PC-9 (cell line): ENCODE data around the gene ZFYVE16. TPM values are rescaled to one million over a fixed set of nuclear protein-coding genes. Genes with fewer than 3 reads are reported as not detected.

ENCODE experiments used
- BruUV-seq: library from RNA; stranded (reverse); fragments of 400-500 nt; replicated peaks from 2 replicates; lab custom pipeline; 2021; lab: Mats Ljungman, UMichigan
- CTCF ChIA-PET: fragments of 300-600 bp; sonication (Branson Sonifier 250); formaldehyde crosslinking; loops from one replicate; lab custom pipeline; 2022; ENCODE audit warnings: antibody characterized with exemption; lab: Charles Lee
- POLR2A ChIA-PET: fragments of 300-600 bp; sonication (Branson Sonifier 250); formaldehyde crosslinking; loops from one replicate; lab custom pipeline; 2022; ENCODE audit warnings: antibody characterized with exemption; ENCODE audit not compliant: unreplicated experiment; lab: Charles Lee
- DNase-seq, 2 experiments: peaks; one replicate each; pipeline versions ENCODE4 v3.0.0 to v3.0.0-alpha.2; 2015 to 2022; ENCODE audit warnings: mixed read lengths in 1 of 2
- H2AFZ ChIP-seq: fragments of 200-600 bp; sonication (generic); 2 replicates; pipeline ENCODE4 v1.8.1; 2017; ENCODE audit warnings: antibody characterized with exemption
- H3F3A ChIP-seq: fragments of 200-600 bp; sonication (generic); 2 replicates; pipeline ENCODE4 v1.8.1; 2017; ENCODE audit warnings: antibody characterized with exemption, mild to moderate bottlenecking, low read depth; ENCODE audit not compliant: insufficient read depth
- H3K27ac ChIP-seq: fragments of 200-600 bp; sonication (generic); 2 replicates; pipeline ENCODE4 v1.6.1; 2016; ENCODE audit warnings: mixed run types
- H3K27me3 ChIP-seq: fragments of 200-600 bp; sonication (generic); 2 replicates; pipeline ENCODE4 v1.6.1; 2016; ENCODE audit warnings: low read depth, mixed run types; ENCODE audit not compliant: insufficient read depth
- H3K36me3 ChIP-seq: fragments of 200-600 bp; sonication (generic); 2 replicates; pipeline ENCODE4 v1.6.1; 2016; ENCODE audit warnings: low read depth, mixed run types
- H3K4me1 ChIP-seq: fragments of 200-600 bp; sonication (generic); replicated peaks from 2 replicates; pipeline ENCODE4 v1.6.1; 2016; ENCODE audit warnings: mixed run types; ENCODE audit not compliant: insufficient read depth
- H3K4me2 ChIP-seq: fragments of 200-600 bp; sonication (generic); 2 replicates; pipeline ENCODE4 v1.6.1; 2017; ENCODE audit warnings: mixed run types
- H3K4me3 ChIP-seq: fragments of 200-600 bp; sonication (generic); 2 replicates; pipeline ENCODE4 v1.6.1; 2016; ENCODE audit warnings: mixed run types
- H3K79me2 ChIP-seq: fragments of 200-600 bp; sonication (generic); 2 replicates; pipeline ENCODE4 v1.6.1; 2017; ENCODE audit warnings: low read depth, mixed run types
- H3K9me2 ChIP-seq: fragments of 200-600 bp; sonication (generic); 2 replicates; pipeline ENCODE4 v1.8.1; 2017; ENCODE audit warnings: mild to moderate bottlenecking; ENCODE audit not compliant: insufficient read depth
- H3K9me3 ChIP-seq: fragments of 200-600 bp; sonication (generic); 2 replicates; pipeline ENCODE4 v1.8.1; 2016; ENCODE audit warnings: low read depth; ENCODE audit not compliant: insufficient read depth
- H4K20me1 ChIP-seq: fragments of 200-600 bp; sonication (generic); 2 replicates; pipeline ENCODE4 v1.8.1; 2017; ENCODE audit not compliant: insufficient read depth
- EZH2 ChIP-seq: fragments of 200-600 bp; sonication (generic); IDR thresholded peaks from 2 replicates; pipeline ENCODE4 v1.8.0; 2017; ENCODE audit warnings: antibody characterized with exemption, low read depth
- intact Hi-C: fragments of 100-400 bp; cut with micrococcal nuclease; formaldehyde crosslinking; loops from one replicate; pipeline ENCODE4 v1.10.0; 2022; ENCODE audit not compliant: unreplicated experiment
- total RNA-seq: library from RNA; stranded (reverse); gene quantifications from 2 replicates; pipeline ENCODE4 v1.2.3, GENCODE V29; 2021
- TF ChIP-seq, protein P1 (sequence below): fragments of 200-600 bp; sonication (generic); conservative IDR thresholded peaks from 2 replicates; pipeline ENCODE4 v1.6.1; 2017; ENCODE audit warnings: mixed run types, antibody characterized with exemption, mild to moderate bottlenecking, moderate library complexity

The ZFYVE16 gene
- total RNA-seq, 1 experiment from 2014 or later: 27.7 TPM

DNA sequence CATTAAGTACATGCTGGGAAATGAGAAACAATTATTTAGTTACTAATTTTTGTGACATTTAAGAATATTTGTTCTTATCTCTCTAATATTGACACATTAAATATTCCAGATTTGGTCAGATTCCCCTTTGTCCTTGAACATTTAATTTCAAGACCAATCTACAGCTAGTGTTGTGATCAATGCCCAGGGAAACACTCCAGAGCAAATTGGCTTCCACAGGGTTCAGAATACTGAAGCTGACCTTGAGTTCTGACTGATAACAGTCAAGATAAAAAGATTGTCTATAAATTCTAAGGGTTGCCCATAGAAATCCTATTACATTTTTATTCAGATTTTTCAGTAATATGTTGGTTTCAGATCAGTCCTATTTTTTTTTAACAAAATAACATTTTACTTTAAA, 31.3 kb downstream of the ZFYVE16 start:
- no peaks in the 10 kb centered on the region for H3K4me1 ChIP-seq
- DNase-seq: no peak
- intact Hi-C loops: no loop called here
- H3K9me3 ChIP-seq: no peaks in the 10 kb centered on the region
- TF ChIP-seq, protein P1, sequence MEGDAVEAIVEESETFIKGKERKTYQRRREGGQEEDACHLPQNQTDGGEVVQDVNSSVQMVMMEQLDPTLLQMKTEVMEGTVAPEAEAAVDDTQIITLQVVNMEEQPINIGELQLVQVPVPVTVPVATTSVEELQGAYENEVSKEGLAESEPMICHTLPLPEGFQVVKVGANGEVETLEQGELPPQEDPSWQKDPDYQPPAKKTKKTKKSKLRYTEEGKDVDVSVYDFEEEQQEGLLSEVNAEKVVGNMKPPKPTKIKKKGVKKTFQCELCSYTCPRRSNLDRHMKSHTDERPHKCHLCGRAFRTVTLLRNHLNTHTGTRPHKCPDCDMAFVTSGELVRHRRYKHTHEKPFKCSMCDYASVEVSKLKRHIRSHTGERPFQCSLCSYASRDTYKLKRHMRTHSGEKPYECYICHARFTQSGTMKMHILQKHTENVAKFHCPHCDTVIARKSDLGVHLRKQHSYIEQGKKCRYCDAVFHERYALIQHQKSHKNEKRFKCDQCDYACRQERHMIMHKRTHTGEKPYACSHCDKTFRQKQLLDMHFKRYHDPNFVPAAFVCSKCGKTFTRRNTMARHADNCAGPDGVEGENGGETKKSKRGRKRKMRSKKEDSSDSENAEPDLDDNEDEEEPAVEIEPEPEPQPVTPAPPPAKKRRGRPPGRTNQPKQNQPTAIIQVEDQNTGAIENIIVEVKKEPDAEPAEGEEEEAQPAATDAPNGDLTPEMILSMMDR: no peak
- no peak for TF ChIP-seq EZH2
- no peak overlapping the region for H3K4me2 ChIP-seq
- no peak overlapping the region for H3K4me3 ChIP-seq
- CTCF ChIA-PET: no interaction called here
- H2AFZ ChIP-seq: no peak overlapping the region
- no peaks in the 10 kb centered on the region for H3K27me3 ChIP-seq
- no peaks in the 10 kb centered on the region for H4K20me1 ChIP-seq
- 0 out of 2 replicates have a peak, but pooled peaks cover 15% of the 10 kb centered on the region for H3K36me3 ChIP-seq
- H3F3A ChIP-seq: no peaks in the 10 kb centered on the region
- POLR2A ChIA-PET: no interaction called here
- no peak overlapping the region for H3K27ac ChIP-seq
- no TSS peak for BruUV-seq
- H3K9me2 ChIP-seq: no peaks in the 10 kb centered on the region
- H3K79me2 ChIP-seq: no peaks in the 10 kb centered on the region

DNA sequence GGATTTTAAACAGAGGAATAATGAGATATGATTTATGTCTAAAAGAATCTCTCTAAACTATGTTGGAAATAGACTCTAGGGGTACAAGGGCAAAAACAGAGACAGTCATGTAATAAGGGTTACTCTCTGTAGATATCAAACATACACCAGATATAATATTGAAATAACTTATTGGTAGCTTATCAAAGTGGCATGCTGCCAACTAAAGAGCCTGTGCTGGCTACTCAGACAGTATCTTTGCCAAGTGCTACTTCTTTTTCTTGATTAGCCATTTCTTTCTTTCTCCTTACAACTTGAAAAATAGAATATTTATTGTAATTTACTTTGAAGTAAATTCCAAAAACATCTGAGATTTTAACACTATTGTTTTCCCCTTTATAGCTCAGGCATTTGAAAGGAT, 34.9 kb downstream of the ZFYVE16 start:
- Histone ChIP-seq H3K9me2 (no peaks in the 10 kb centered on the region), H3K9me3 (no peaks in the 10 kb centered on the region), H3F3A (no peaks in the 10 kb centered on the region), H3K27me3 (no peaks in the 10 kb centered on the region), H3K4me3 (no peak overlapping the region), H3K4me2 (no peak overlapping the region), H3K79me2 (no peaks in the 10 kb centered on the region), H3K4me1 (no peaks in the 10 kb centered on the region), H3K36me3 (peaks cover 14% of the 10 kb centered on the region; the same call in 1 of the 2 replicates), H4K20me1 (no peaks in the 10 kb centered on the region), H3K27ac (no peak overlapping the region), H2AFZ (no peak overlapping the region)
- ChIA-PET CTCF (no interaction called here), POLR2A (no interaction called here)
- BruUV-seq: no TSS peak
- intact Hi-C loops: no loop called here
- TF ChIP-seq EZH2: no peak
- TF ChIP-seq, protein P1: no peak
- no peak for DNase-seq

DNA sequence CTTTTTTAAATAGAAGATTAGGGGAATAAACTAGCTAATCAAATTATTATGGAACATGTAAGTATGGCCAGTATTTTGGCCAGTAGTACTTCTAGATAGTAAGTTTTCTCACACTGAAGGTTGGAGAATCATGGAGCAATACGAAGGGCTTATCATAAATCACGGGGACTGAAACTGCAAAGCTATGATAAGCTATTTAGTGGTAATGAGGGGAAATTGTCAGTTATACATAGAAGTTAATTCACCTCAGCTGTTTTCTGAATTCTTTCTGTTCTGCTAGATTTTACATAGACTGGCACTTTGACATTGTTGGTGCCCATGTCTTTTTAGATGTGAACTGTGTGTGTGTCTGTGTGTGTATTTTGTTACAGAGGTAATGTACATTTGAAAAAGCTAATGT, 45.5 kb downstream of the ZFYVE16 start:
- no TSS peak for BruUV-seq
- Histone ChIP-seq H3K36me3 (peaks cover 22% of the 10 kb centered on the region; the same call in 1 of the 2 replicates), H2AFZ (no peak overlapping the region), H3F3A (no peaks in the 10 kb centered on the region), H3K4me2 (no peak overlapping the region), H4K20me1 (no peaks in the 10 kb centered on the region), H3K27me3 (no peaks in the 10 kb centered on the region), H3K9me2 (no peaks in the 10 kb centered on the region), H3K79me2 (no peaks in the 10 kb centered on the region), H3K27ac (no peak overlapping the region), H3K4me1 (no peaks in the 10 kb centered on the region), H3K4me3 (no peak overlapping the region), H3K9me3 (no peaks in the 10 kb centered on the region)
- intact Hi-C loops: no loop called here
- TF ChIP-seq EZH2: no peak
- TF ChIP-seq, protein P1: no peak
- DNase-seq: no peak
- ChIA-PET CTCF (no interaction called here), POLR2A (no interaction called here)
